ENCODE measurements around the gene FKBP1A. TPM values are rescaled to one million over a fixed set of nuclear protein-coding genes. Genes with fewer than 3 reads are reported as not detected.

The FKBP1A gene
- total RNA-seq, 1 experiment from 2014 or later = 140 TPM

DNA sequence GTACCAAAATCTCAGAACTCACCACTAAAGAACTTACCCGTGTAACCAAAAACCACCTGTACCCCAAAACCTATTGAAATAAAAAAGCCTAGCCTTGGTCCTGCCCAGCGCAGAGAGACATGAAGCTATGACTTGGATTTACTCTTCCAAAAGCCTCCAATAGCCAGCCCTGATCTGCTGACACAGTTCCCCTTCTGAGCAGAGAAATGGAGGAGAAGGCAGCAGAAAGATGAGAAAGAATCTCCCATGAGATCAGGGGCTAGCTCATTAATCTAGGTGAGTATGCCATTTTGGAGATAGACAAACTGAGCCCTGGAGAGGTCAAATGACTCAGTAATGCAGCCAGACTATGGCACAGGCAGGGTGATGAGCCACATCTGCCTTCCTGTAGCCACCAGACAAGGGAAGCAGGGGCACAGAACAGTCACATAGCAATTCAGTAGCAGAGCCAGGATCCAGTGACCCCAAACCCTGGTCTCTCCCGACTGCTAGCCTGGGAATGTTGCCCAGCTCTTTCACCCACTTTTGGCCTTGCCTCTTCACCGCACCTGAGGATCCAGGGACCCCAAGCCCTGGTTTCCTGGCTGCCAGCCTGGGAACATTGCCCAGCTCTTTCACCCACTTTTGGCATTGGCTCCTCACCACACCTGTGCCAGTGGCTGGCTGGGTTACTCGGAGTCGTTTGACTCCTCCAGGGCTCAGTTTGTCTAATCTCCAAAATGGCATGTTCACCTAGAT, 56.7 kb downstream of the FKBP1A start:
- DNase-seq (ENCODE audit: extremely low read depth, low read depth) = no peak

GRCh38 chr20:1334761-1335160, 58.1 kb downstream of the FKBP1A start:
- DNase-seq (ENCODE audit: extremely low read depth, low read depth) = peak; percentile 53

GRCh38 chr20:1334370-1334731, 58.5 kb downstream of the FKBP1A start:
- no peak for DNase-seq (ENCODE audit: extremely low read depth, low read depth)

- DNase-seq (ENCODE audit: extremely low read depth, low read depth) = no peak
Measured at GRCh38 chr20:1333462-1334369, 59.1 kb downstream of the FKBP1A start.

DNA sequence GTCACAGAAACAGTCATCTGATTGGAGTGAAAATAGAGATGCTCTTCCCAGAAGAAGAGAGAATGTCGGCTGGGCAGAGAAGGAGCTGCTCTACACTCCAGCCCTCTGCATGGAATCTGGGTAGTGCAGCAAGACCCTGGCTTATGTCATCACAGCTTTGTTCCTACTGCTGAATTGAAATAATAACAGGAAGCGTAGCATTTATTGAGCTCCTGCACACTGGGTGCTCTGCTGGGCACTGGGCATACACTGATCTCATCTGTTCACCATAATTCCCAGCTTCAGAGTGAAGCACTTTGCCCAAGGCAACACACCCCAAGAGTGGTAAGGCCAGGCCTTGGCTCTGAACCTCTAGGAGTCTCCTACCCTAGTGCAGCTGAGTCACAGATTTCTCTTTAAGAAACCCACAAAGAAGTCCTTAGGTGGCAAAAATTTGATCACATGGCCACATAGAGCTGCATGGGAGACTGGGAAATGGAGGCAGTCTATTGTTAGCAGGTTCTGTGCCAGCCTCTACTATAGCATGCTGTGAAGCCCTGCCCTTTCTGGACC, 60.0 kb downstream of the FKBP1A start:
- DNase-seq (ENCODE audit: extremely low read depth, low read depth) = no peak

DNA sequence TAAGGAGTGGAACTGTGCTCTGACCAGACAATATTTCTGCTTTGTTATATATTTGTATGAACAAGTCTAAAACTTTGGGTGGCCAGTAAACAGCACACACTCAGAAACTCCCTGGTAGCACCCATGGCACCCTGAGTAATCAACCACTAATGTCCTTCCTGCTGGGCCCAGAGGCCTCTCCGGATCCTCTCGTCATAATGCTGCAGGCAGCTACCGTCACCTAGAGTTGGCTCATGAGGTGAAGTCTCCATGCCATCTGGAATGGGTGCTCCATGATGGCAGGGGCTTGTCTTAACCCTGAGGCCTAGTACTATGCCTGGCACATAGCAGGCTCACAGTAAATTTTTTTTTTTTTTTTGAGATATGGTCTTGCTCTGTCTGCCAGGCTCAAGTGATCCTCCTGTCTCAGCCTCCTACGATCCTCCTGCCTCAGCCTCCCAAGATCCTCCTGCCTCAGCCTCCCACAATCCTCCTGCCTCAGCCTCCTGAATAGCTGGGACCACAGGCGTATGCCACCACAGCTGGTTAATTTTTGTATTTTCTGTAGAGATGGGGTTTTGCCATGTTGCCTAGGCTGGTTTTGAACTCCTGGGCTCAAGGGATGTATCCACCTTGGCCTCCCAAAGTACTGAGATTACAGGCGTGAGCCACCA, 60.9 kb downstream of the FKBP1A start:
- no peak for DNase-seq (ENCODE audit: extremely low read depth, low read depth)

DNA sequence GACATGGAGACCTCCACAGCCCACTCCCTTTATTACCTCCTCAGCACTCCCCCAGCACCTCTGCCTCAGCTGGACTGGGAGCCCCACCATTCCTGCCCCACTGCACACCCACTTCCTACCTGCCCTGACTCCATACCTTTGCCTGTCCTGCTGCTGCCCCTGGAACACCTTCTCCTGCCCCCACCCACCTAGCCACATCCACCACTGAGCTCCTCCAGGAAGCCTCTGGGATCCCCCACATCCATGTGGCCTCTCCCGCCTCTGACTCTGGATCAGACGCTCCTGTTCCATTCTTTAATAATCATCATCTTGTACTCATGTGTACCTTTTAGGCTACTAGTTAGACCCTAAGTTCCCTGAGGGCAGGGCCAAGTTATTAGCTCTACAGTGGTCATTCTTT, 61.8 kb downstream of the FKBP1A start:
- no peak for DNase-seq (ENCODE audit: extremely low read depth, low read depth)

DNA sequence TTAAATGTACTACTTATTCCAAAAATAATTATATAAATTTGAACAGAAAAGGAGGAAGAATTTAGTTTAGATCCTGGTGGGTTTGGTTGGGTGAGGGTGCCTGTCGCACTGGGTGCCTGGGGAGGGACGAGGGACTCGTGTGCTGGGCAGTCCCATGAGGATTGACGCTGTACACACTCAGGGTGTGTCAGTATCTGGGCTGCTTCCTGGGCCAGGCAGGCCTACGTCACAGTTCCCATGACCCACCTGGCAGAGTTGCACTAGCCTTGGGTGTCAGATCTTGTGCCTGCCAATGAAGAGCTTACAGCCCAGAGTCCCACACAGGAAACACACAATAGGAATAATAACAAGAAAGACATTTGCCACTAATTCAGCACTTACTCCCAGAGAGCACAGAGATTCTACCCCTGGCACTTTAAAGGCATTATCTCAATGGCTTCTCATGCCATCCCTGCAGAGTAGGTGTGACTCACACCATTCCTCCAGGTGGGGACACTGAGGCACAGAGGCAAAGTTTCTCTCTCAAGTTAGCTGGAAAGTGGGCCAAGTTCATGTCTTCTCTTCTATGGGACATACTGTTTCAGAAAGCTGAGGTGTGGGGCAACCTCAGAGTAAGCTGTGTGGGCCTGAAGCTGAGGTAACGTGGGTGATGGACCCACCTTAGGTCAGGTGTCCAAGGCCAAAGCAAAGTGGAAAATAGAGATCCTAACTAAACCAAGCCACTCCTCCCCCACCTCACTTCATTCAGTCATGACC, 62.6 kb downstream of the FKBP1A start:
- peak; percentile 88 for DNase-seq (ENCODE audit: extremely low read depth, low read depth)

DNA sequence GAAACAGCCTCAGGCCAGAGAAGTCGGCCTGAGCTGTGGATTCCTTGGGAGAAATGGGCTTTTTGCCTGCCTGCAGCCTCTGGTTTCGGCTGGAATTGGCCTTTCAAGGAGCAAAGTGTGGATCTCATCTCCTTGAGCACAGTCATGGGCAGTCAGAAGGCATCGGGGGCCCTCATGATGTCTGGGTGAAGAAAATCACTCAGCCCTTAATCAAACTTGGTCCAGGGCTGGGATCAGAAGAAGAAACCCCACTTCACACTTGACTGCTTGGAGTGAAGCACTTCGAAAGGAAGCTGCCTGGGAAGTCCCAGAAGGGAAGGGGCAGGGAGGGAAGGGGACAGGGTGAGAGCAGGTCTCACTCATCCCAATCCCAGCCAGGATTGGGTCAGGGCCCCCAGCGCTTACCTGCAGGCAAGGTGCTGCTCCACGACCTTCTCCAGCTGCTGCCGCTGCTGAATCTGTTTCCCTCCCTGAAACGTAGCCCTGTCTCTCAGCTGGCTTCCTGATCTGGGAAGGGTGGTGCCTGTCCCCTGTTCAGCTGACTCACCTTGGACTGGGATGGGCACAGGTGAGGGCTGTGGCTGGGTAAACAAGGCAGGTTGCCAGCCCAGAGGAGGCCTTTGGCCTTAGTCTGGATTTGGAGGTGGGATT, 64.0 kb downstream of the FKBP1A start, which contains the start of gene SDCBP2:
SDCBP2 (minus strand) TSS at position 460 of the 651 bp plus-strand sequence. CDS start 8,723 bp downstream, outside the sequence.
- no peak for DNase-seq (ENCODE audit: extremely low read depth, low read depth)

DNA sequence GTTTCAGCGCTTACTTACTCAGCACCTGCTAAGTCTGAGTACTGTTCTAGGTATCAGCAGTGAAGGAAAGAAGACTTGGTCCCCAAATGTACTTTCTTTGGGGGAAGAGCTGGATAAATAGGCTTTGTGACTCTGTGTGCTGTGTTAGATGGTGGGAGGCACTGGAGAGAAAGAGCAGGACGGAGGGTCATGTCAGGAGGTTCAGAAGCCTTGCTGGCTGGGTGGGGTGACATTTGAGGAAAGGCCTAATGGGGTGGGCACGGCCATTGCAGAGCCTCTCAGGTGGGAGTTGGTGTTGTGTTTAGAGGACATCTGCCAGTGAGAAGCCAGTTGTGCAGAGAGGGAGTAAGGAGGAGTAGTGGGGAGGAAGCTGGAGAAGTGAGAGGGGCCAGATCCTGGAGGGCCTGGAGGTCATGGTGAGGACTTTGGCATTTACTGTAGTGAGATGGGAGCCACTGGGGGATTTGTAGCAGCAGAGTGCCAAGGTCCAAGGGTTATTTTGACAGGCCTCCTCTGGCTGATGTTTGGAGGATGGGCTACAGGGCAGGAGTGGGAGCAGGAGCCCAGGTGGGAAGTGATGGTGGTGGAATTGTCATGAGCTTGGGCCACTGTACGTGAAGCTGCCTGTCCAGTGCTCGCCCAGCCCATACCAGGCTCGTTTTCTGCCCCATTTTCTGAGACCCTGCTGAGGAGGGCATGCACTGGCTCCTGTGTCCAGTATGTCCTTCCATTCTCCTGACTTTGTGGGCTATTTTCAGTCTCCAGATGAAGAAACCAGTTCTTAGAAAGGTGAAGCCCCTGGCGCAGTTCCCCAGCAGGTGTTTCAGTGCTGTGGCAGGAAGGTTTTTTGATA, 64.8 kb downstream of the FKBP1A start:
- DNase-seq (ENCODE audit: extremely low read depth, low read depth) = no peak

DNA sequence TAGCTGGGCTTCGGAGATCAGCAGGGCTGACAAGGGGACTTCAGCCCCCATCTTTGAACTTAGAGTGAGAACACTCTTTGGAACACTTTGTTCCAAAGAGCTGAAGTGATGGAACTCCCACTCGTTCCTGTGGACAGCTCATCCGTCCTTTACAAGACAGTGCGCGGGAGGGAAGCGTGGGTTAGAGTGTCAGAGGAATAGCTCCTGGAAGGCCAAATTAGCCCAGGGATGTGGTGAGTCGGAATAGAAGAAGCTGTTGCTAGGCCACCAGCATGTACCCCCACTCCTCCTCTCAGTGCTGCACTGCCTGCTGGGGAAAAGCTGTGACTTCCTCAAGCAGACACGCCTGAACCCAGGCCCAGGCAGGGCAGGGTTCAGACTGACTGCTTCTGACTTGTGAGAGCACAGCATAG, 65.6 kb downstream of the FKBP1A start:
- DNase-seq (ENCODE audit: extremely low read depth, low read depth) = no peak

DNA sequence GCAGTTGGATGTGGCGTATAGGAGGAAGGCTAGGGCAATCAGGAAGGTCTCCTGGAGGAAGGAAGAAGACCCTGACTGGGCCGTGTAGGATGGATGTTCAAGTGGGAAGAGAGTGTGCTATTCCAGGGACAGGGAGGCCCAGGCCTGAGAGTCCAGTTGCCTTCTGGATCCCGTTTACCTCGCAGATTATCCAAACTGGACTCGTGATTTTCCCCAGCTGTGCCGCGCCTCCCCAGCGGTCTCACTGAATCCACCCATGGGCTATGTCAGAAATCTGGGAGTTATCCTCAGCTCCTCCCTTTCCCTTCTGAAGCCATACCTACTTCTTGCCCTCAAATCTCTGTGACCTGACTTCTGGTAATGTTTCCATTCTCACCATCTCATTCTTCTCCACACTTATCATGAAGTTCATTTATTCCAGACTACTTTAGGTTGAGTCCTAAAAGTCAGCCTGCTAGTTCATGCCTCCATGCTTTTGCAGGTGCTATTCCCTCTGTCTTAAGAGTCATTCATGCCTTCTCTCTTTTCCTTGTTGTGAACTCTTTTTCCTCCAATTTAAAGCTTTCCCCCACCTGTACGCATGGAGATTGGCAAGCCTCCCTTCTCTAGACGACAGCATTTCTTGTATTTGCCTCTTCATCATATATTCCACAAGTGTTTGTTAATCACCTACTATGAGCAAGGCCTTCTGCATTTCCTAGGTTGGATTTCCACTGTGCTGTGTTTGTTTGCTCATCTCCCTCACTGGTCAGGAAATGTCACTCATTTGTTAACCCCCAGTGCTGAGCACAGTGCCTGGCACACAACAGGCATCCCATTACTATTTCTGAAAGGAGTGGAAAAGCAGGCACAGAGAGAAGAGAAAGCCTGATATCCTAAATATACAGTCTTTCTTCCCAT, 66.6 kb downstream of the FKBP1A start:
- peak; percentile 78 for DNase-seq (ENCODE audit: extremely low read depth, low read depth)

DNA sequence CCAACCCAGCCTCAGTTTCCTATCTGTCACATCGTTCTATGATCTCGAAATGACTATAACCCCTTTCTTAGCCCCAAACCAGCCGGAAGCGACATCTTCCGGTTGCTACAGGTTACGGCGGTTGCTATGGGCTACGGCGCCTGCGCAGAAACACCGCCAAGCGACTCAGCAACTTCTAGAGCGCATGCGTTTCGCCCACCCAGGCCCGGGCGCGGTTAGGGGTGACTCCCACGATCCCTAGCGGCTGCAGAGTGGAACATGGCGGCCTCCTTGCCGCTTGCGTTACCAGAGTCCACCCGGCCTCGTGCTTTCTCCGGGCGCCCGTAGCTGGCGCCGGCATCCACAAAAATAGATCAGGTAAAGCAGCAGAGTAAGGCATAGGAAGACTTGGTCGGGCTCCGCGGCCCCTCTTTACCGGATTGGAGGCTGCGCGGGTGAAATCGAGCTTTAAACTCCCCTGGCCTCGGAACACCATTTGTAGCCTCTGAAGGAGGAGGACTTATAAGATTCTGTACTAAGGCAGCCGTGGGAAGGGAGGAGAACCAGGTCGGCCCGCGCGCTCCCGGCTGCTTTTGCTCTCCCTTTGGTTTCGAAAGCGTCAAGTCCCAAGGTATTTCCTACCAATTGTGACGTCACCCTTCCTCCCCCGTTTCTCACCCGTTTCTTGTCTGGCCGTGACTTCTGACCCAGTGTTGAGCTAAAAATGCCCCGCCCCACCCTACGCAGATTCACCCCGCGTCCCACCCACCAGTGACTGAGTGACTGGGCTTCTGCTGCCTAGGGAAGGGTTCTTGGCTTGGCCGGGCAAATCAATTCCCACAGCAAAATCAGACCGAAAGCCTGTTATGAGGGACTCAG, 67.5 kb downstream of the FKBP1A start:
- peak; percentile 97 for DNase-seq (ENCODE audit: extremely low read depth, low read depth)

DNA sequence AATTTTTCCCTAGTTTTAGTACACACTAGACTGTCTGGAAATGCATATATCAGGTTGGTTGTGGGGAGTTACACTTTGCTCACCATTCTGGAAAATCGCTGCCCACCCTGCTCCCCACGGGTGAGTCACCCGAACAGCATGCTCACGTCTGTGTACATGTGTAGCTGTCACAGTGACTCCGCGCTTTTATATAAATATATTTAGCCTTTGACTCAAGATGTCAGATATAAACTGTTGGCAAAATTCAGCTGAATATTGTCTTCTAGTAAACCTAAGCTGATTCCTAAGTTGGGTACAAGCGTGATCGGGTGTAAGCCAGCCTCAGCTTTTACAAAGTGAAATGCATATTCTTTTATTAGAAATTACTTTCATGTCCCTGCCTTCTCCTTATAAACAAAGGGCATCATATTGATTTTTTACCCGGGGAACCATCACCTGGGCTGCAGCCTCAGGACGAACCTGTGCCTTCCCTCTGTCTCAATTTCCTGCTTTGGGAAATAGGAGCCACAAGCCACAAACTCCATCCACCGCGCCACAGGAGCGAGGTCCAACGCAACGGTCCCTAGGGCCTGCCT, 68.2 kb downstream of the FKBP1A start:
- DNase-seq (ENCODE audit: extremely low read depth, low read depth) = peak; percentile 58

GRCh38 chr20:1323830-1324597, 68.8 kb downstream of the FKBP1A start:
- no peak for DNase-seq (ENCODE audit: extremely low read depth, low read depth)

GRCh38 chr20:1323256-1323655, 69.6 kb downstream of the FKBP1A start:
- no peak for DNase-seq (ENCODE audit: extremely low read depth, low read depth)
